Effector CD4-positive, alpha-beta T cell (primary cell): ENCODE data around the gene SMNDC1.
A peak's percentile ranks its signal among the peaks of the same experiment; 100 is the strongest.
"Not testable (repeated sequence)": the region's sequence is repeated elsewhere in the genome, so short reads cannot be mapped to it uniquely, and the experiment has no call there.

ENCODE experiments used
- DNase-seq: peaks from one replicate; pipeline ENCODE4 v3.0.0-alpha.2; 2020
- total RNA-seq: gene quantifications from one replicate; lab custom pipeline; 2026; lab: John Stamatoyannopoulos, UW

Gene SMNDC1
- 47.5 reads per million, percentile 67 among the genes with 10 or more reads in this experiment for total RNA-seq

- peak; percentile 95 for DNase-seq
These were observed at the start of gene SMNDC1 for GRCh38 chr10:110304780-110305421. TSS of gene SMNDC1 (minus strand) at chr10:110304920. CDS start at chr10:110303587, 1,333 bp downstream.

GRCh38 chr10:110354322-110354766 is 49.6 kb upstream of the SMNDC1 start:
- peak; percentile 67 for DNase-seq

GRCh38 chr10:110353244-110354119 is 48.8 kb upstream of the SMNDC1 start:
- peak; percentile 44 for DNase-seq

GRCh38 chr10:110352930-110353243 is 48.2 kb upstream of the SMNDC1 start:
- DNase-seq, result no peak

- no peak for DNase-seq
These were observed 46.1 kb upstream of the SMNDC1 start for GRCh38 chr10:110350812-110351211.

- no peak for DNase-seq
These were observed 45.1 kb upstream of the SMNDC1 start for GRCh38 chr10:110349831-110350230.

GRCh38 chr10:110349386-110349785 is 44.7 kb upstream of the SMNDC1 start:
- no peak for DNase-seq

GRCh38 chr10:110348336-110348735 is 43.6 kb upstream of the SMNDC1 start:
- no peak for DNase-seq

- no peak for DNase-seq
These were observed 42.2 kb upstream of the SMNDC1 start for GRCh38 chr10:110346914-110347313.

- DNase-seq, result no peak
These were observed 40.6 kb upstream of the SMNDC1 start for GRCh38 chr10:110345286-110345685.

GRCh38 chr10:110344622-110345021 is 39.9 kb upstream of the SMNDC1 start:
- DNase-seq, result no peak

- no peak for DNase-seq
These were observed 39.2 kb upstream of the SMNDC1 start for GRCh38 chr10:110343947-110344346.

GRCh38 chr10:110340816-110341215 is 36.1 kb upstream of the SMNDC1 start:
- no peak for DNase-seq

GRCh38 chr10:110340122-110340521 is 35.4 kb upstream of the SMNDC1 start:
- DNase-seq, result no peak

- DNase-seq, result no peak
These were observed 33.2 kb upstream of the SMNDC1 start for GRCh38 chr10:110337906-110338305.

GRCh38 chr10:110337401-110337800 is 32.7 kb upstream of the SMNDC1 start:
- no peak for DNase-seq

GRCh38 chr10:110336111-110336721 is 31.5 kb upstream of the SMNDC1 start:
- no peak for DNase-seq

GRCh38 chr10:110335314-110336064 is 30.8 kb upstream of the SMNDC1 start:
- no peak for DNase-seq

GRCh38 chr10:110334061-110334656 is 29.4 kb upstream of the SMNDC1 start:
- no peak for DNase-seq

GRCh38 chr10:110331226-110331795 is 26.6 kb upstream of the SMNDC1 start:
- not testable (repeated sequence) for DNase-seq

- no peak for DNase-seq
These were observed 26.0 kb upstream of the SMNDC1 start for GRCh38 chr10:110330675-110331074.
